ENCODE results near the gene TRIM65.

Gene TRIM65

GRCh38 chr17:75910699-75911098 lies 13.9 kb upstream of the TRIM65 start:
- H3F3A ChIP-seq (ENCODE audit: insufficient read depth, low read length): 0 out of 2 replicates have a peak, but pooled peaks cover 8% of the 10 kb centered on the region
- no peaks in the 10 kb centered on the region for H4K20me1 ChIP-seq (ENCODE audit: insufficient read depth, low read length)
- H3K27me3 ChIP-seq (ENCODE audit: insufficient read depth, low read length): no peaks in the 10 kb centered on the region
- H3K36me3 ChIP-seq (ENCODE audit: insufficient read depth, low read length): peaks cover 6% of the 10 kb centered on the region
- H3K27ac ChIP-seq (ENCODE audit: low read depth, low read length, poor library complexity, severe bottlenecking): peak overlapping the region; percentile 96
- no peaks in the 10 kb centered on the region for H3K9me3 ChIP-seq (ENCODE audit: low read length)
- TF ChIP-seq CTCF (IDR thresholded peaks at IDR 0.05; ENCODE audit: low read length) (no peak), EZH2 (IDR thresholded peaks at IDR 0.05; ENCODE audit: borderline replicate concordance, low read length) (no peak)
- peak overlapping the region; percentile 33 for H3K4me3 ChIP-seq (ENCODE audit: low read depth, low read length, poor library complexity, severe bottlenecking)
- no peak overlapping the region for H2AFZ ChIP-seq (ENCODE audit: low read length)
- peaks cover 58% of the 10 kb centered on the region for H3K4me1 ChIP-seq (ENCODE audit: insufficient read depth, low read length, severe bottlenecking)
- peak overlapping the region; percentile 47; the same call in 1 of the 2 replicates for H3K9ac ChIP-seq (ENCODE audit: low read length)
- H3K79me2 ChIP-seq (ENCODE audit: insufficient read depth, low read length): no peaks in the 10 kb centered on the region
- peak overlapping the region; percentile 56; the same call in 1 of the 2 replicates for H3K4me2 ChIP-seq (ENCODE audit: low read length)
- no peaks in the 10 kb centered on the region for H3K9me2 ChIP-seq (ENCODE audit: low read depth, low read length)

- Histone ChIP-seq H3K4me1 (ENCODE audit: insufficient read depth, low read length, severe bottlenecking) (peaks cover 61% of the 10 kb centered on the region), H3K9ac (ENCODE audit: low read length) (peak overlapping the region; percentile 47; the same call in 1 of the 2 replicates), H3F3A (ENCODE audit: insufficient read depth, low read length) (0 out of 2 replicates have a peak, but pooled peaks cover 8% of the 10 kb centered on the region), H3K27me3 (ENCODE audit: insufficient read depth, low read length) (no peaks in the 10 kb centered on the region), H4K20me1 (ENCODE audit: insufficient read depth, low read length) (no peaks in the 10 kb centered on the region), H3K36me3 (ENCODE audit: insufficient read depth, low read length) (peaks cover 6% of the 10 kb centered on the region), H3K4me3 (ENCODE audit: low read depth, low read length, poor library complexity, severe bottlenecking) (peak overlapping the region; percentile 33), H3K4me2 (ENCODE audit: low read length) (peak overlapping the region; percentile 56), H3K9me3 (ENCODE audit: low read length) (no peaks in the 10 kb centered on the region), H3K79me2 (ENCODE audit: insufficient read depth, low read length) (no peaks in the 10 kb centered on the region), H2AFZ (ENCODE audit: low read length) (no peak overlapping the region), H3K27ac (ENCODE audit: low read depth, low read length, poor library complexity, severe bottlenecking) (peak overlapping the region; percentile 96), H3K9me2 (ENCODE audit: low read depth, low read length) (no peaks in the 10 kb centered on the region)
- no peak for TF ChIP-seq CTCF (IDR thresholded peaks at IDR 0.05; ENCODE audit: low read length)
- no peak for TF ChIP-seq EZH2 (IDR thresholded peaks at IDR 0.05; ENCODE audit: borderline replicate concordance, low read length)
These were observed 13.1 kb upstream of the TRIM65 start for GRCh38 chr17:75909812-75910274.

GRCh38 chr17:75909051-75909811 lies 12.5 kb upstream of the TRIM65 start:
- H3K4me1 ChIP-seq (ENCODE audit: insufficient read depth, low read length, severe bottlenecking): peaks cover 62% of the 10 kb centered on the region
- no peaks in the 10 kb centered on the region for H3K9me3 ChIP-seq (ENCODE audit: low read length)
- H3K27me3 ChIP-seq (ENCODE audit: insufficient read depth, low read length): no peaks in the 10 kb centered on the region
- H3K36me3 ChIP-seq (ENCODE audit: insufficient read depth, low read length): peaks cover 6% of the 10 kb centered on the region
- peak overlapping the region; percentile 29; the same call in 1 of the 2 replicates for H3K9ac ChIP-seq (ENCODE audit: low read length)
- H3K27ac ChIP-seq (ENCODE audit: low read depth, low read length, poor library complexity, severe bottlenecking): peak overlapping the region; percentile 96
- H3K9me2 ChIP-seq (ENCODE audit: low read depth, low read length): no peaks in the 10 kb centered on the region
- H4K20me1 ChIP-seq (ENCODE audit: insufficient read depth, low read length): no peaks in the 10 kb centered on the region
- H3K4me2 ChIP-seq (ENCODE audit: low read length): peak overlapping the region; percentile 56
- 0 out of 2 replicates have a peak, but pooled peaks cover 8% of the 10 kb centered on the region for H3F3A ChIP-seq (ENCODE audit: insufficient read depth, low read length)
- H3K4me3 ChIP-seq (ENCODE audit: low read depth, low read length, poor library complexity, severe bottlenecking): peak overlapping the region; percentile 33
- peaks cover under 1% of the 10 kb centered on the region; the same call in 1 of the 2 replicates for H3K79me2 ChIP-seq (ENCODE audit: insufficient read depth, low read length)
- no peak overlapping the region for H2AFZ ChIP-seq (ENCODE audit: low read length)
- TF ChIP-seq EZH2 (IDR thresholded peaks at IDR 0.05; ENCODE audit: borderline replicate concordance, low read length): no peak
- TF ChIP-seq CTCF (IDR thresholded peaks at IDR 0.05; ENCODE audit: low read length): no peak

Measured in OCI-LY1 (cell line).